Activated T-cell treated with anti-CD3 and anti-CD28 coated beads for 48 hours (primary cell): ENCODE results near the gene PTBP1.
"Not testable (repeated sequence)": the region's sequence is repeated elsewhere in the genome, so short reads cannot be mapped to it uniquely, and the experiment has no call there.

ENCODE experiments used
- DNase-seq: peaks from one replicate; pipeline ENCODE4 v3.0.0-alpha.2; 2020; ENCODE audit warnings: low read depth

Gene PTBP1

DNA sequence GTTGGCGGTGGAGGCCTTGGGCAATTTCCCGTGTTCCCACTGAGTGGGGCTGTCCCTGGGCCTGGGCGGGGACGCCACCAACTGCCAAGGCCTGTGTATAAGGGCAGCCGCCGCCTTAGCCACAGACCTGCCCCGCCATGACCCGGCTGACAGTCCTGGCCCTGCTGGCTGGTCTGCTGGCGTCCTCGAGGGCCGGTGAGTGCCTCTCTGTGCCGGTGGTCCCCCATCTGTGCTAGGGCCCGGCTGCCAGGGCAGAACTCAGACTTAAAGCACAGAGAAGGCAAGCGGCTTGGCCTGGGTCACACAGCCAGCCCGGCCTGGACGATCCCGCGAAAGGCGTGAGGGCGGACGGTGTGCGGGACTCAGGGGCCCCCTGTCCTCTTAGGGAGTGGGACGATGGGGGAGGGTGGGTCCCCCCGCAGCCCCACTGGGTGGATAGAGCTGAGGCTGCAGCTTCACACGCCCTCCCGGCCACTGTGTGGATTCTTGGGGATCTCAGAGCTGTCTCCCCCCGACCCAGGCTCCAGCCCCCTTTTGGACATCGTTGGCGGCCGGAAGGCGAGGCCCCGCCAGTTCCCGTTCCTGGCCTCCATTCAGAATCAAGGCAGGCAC is 30.6 kb downstream of the PTBP1 start, which contains the start of gene AZU1:
AZU1 (plus strand) TSS at position 128 of the 612 bp plus-strand sequence; CDS start at position 138, 10 bp downstream.
- DNase-seq = no peak

DNA sequence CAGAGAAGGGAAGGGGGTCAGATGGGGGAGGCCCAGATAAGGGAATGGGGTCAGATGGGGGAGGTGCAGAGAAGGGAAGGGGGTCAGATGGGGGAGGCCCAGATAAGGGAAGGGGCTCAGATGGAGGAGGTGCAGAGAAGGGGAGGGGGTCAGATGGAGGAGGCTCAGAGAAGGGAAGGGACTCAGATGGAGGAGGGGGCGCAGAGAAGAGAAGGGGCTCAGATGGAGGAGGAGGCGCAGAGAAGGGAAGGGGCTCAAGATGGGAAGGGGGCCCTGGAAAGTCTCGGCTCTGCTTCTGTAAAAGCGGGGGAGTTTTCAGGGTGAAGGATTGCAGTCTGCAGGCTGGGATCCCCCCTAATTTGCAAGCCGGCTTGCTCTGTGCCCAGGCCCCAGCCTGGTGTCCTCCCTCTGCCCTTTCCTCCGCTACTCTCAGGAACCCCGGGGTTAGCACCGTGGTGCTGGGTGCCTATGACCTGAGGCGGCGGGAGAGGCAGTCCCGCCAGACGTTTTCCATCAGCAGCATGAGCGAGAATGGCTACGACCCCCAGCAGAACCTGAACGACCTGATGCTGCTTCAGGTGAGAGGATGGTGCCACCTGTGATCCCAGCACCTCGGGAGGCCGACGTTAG is 32.0 kb downstream of the PTBP1 start:
- DNase-seq = no peak

DNA sequence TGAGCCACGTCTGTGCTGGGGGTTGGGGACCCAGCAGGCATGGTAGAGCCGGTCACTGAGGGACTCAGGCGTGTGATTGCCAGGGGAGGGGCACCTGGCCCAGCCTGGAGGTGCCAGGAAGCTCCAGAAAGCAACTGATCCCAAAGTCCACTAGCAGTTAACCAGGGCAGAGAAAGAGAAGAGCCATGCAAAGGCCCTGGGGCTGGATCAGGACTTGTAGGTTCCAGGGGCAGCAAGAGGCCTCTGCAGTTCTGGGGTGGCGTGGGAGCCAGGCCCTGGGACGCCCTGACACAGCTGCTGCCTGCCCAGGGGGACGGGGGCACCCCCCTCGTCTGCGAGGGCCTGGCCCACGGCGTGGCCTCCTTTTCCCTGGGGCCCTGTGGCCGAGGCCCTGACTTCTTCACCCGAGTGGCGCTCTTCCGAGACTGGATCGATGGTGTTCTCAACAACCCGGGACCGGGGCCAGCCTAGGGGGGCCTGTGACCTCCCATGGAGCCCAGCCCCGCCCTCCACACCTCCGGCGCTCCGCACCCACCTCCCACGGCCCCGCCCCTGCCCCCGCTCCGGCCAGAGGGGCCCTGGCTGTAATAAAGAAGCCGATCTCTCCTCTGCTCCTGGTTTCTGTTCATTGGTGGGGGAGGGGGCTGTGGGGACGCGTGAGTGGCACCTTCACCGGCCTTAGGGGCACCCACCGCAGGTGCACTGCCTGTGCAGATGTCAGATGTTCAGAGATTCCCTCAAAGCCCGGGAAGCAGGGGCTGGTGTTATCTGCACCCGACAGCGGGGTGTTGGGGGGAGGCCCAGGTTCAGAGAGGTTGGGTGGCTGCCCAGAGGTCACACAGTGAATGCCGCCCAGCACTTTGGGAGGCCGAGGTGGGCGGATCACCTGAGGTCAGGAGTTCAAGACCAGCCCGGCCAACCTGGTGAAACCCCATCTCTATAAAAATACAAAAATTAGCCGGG is 34.4 kb downstream of the PTBP1 start:
- DNase-seq = no peak

DNA sequence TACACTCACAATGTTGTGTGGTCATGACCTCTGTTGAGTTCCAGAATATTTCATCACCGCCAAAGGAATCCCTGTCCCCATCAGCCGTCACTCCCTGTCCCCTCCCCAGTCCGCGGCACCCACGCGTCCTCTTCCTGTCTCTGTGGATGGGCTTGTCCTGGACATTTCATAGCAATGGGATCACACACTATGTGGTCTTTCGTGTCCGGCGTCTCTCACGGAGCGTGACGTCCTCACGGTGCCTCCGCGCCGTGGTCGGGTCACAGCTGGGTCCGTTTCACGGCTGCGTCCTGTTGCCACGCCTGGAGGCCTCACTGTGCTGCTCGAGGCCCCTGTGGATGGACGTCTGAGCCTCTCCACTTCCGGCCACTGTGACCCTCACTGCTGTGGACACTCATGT is 37.0 kb downstream of the PTBP1 start:
- no peak for DNase-seq

DNA sequence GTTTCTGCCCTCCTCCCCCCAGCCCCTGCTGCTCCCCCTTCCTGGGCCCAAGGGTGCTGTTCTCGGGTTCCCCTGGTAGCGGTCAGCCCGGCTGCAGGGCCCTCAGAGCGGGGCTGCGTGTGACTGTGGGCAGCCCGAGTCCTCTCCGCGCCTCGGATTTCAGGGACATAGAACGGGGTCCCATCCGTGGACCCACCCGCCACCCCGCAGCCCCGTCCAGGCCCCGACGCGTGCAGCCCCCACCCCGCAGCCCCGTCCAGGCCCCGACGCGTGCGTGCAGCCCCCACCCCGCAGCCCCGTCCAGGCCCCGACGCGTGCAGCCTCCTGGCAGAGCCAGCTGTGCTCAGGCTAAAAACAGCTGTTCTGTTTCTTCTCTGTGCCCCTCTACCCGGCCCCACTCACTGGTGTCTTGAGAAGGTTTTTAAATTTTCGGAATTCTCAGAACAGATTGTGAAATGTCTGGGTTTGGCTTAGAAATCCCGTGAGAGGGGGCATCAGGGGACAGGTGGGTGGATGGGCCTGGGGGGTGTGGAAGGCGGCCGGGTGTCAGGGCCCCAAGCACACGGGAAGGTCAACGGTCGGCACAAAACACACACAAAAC is 38.1 kb downstream of the PTBP1 start:
- DNase-seq = no peak

DNA sequence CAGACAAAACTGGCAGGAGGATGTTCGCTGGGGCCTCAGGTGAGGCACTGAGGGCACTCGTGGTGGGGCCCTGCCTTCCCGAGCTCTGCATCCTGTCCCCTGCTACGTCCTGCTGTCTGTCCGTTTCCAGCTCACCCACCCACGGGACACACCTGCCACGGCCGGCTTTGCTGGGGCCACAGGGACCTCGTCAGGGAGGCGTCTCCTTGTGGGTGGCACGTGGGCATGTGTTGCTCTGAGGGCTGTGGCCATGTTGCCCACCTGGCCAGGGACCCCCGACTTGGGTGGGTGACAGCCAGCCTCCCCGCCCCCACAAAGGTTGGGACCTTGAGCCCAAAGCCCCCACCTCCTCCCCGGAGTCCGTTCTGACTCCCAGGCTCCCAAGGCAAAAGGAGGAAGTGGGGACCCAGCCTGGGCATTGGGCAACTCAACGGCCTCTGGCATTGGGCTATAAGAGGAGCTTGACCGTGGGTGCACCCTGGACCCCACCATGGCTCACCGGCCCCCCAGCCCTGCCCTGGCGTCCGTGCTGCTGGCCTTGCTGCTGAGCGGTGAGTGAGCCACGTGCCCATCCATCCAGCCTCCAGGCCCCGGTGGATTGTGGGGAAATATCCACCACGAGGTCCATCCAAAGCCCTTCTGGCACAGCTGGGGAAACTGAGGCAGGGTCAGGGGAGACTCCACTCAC is 43.4 kb downstream of the PTBP1 start, which contains the start of gene PRTN3:
PRTN3 (plus strand) TSS at position 481 of the 688 bp plus-strand sequence; CDS start at position 491, 10 bp downstream.
- no peak for DNase-seq

DNA sequence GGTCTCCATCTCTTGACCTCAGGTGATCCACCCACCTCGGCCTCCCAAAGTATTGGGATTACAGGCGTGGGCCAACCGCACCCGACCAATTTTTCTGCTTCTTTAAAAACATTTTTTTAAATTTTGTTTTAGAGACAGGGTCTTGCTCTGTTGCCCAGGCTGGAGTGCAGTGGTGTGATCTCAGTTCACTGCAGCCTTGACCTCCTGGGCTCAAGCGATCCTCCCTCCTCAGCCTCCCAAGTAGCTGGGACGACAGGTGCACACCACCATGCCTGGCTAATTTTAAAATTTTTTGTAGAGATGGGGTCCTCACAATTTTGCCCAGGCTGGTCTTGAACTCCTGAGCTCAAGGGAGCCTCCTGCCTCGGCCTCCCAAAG is 45.5 kb downstream of the PTBP1 start:
- not testable (repeated sequence) for DNase-seq

DNA sequence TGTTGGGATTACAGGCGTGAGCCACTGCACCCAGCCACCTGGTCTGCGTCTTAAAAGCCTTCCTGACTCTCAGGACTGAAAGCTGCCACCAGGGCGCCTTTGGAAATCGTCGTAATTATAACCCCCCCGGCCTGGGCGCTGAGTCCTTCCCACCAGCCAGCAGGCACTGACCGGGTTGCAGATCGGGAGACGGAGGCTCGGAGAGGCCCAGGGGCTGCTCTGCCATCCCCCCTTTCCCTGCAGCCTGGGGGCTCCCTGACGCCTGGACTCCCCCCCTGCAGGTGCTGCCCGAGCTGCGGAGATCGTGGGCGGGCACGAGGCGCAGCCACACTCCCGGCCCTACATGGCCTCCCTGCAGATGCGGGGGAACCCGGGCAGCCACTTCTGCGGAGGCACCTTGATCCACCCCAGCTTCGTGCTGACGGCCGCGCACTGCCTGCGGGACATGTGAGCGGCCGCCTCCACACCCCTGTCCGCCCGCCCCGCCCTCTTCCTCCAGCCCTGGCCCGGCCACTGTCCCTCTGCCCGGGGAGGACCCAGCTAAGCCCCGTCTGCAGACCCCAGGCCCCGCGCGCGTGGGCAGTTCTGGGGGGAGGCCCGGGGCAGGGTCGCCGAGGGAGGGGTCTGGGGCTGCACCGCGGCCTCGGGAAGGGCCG is 46.1 kb downstream of the PTBP1 start:
- DNase-seq = no peak

DNA sequence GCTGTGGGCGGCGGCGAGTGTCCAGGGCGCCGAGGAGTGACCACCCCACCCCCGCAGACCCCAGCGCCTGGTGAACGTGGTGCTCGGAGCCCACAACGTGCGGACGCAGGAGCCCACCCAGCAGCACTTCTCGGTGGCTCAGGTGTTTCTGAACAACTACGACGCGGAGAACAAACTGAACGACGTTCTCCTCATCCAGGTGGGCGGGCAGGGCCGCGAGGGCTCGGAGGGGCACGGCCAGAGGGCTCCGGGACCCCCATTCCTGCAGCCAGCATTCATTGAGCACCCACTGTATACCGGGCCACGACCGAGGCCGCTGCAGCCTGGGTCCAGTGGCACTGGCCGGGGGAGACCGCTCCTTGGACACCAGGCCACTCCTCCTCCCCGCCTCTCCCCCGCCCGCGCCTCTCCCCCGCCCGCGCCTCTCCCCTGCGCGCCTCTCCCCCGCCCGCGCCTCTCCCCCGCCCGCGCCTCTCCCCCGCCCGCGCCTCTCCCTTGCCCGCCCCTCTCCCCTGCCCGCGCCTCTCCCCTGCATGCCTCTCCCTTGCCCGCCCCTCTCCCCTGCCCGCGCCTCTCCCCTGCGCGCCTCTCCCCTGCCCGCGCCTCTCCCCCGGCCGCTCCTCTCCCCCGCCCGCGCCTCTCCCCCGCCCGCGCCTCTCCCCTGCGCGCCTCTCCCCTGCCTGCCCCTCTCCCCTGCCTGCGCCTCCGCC is 46.7 kb downstream of the PTBP1 start:
- no peak for DNase-seq

DNA sequence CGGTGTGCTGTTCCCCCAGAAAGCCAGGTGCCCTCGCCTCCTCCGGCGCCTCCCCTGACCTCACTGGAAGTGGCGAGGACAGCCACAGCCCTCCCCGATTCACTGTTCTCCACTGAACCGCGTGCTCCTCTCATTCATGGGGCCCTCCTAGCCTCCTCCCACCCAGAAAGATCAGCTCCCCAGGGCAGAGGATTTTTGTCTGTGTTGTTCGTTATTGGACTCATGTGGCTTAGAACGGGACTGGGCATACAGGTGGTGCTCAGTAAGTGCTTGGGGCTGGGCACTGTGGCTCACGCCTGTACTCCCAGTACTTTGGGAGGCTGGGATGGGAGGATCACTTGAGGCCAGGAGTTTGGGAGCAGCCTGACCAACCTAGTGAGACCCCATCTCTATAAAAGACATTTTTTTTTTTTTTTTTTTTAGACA is 47.3 kb downstream of the PTBP1 start:
- no peak for DNase-seq

DNA sequence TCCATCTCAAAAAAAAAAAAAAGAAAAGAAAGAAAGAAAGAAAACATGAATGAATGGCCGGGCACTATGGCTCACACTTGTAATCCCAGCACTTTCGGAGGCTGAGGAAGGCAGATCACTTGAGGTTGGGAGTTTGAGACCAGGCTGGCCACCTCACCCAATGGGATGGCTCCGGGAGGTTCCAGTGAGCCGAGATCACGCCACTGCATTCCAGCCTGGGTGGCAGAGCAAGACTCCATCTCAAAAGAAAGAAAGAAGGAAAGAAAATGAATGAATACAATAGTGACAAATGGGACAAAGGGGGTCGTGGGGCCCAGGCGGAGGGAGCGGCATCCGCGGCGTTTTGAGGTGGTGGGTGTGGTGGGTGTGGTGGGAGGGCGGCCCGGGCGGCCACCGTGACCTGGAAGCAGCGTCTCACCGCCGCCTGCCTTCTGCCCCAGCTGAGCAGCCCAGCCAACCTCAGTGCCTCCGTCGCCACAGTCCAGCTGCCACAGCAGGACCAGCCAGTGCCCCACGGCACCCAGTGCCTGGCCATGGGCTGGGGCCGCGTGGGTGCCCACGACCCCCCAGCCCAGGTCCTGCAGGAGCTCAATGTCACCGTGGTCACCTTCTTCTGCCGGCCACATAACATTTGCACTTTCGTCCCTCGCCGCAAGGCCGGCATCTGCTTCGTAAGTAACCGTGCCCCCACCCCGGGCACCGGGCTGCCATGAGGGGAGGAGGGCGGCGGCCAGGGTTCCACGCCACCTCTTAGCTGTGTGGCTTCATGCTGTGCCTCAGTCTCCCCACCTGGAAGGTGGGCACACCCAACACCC is 48.7 kb downstream of the PTBP1 start:
- no peak for DNase-seq

DNA sequence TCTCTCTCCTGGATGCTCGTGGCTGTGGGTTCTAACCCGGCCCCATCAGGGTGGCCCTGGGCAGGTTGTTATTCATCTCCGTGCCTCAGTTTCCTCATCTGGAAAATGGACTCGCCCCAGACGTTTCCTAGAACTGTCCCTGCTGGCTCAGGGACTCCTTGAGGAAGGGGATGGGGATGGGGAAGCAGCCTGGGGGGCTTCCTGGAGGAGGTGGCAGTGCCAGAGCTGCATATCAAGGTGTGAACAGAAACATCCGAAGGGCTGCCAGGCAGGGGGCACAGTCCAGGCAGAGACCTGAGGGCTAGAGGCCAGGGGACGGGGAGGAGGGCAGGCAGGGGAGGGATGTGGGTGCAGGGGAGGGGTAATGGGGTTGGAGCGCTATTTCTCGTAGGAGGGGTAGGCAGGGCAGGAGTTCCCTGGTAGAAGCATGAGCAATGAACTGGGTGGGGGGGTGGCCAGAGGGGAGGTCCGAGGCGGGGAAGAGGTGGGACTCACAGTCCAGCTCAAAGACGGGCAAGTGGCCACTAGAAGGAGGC is 51.2 kb downstream of the PTBP1 start:
- no peak for DNase-seq

DNA sequence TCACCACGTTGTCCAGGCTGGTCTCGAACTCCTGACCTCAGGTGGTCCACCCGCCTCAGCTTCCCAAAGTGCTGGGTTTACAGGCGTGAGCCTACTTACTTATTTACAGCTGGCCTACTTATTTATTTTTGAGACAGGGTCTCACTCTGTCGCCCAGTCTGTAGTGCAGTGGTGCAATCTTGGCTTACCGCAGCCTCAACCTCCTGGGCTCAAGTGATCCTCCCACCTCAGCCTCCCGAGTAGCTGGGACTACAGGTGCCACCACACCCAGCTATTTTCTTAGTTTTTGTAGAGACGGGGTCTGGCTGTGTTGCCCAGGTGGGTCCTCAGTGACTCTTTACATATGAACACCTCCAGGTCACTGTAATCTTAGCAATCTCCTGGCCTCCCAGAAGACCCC is 51.9 kb downstream of the PTBP1 start:
- DNase-seq = not testable (repeated sequence)

DNA sequence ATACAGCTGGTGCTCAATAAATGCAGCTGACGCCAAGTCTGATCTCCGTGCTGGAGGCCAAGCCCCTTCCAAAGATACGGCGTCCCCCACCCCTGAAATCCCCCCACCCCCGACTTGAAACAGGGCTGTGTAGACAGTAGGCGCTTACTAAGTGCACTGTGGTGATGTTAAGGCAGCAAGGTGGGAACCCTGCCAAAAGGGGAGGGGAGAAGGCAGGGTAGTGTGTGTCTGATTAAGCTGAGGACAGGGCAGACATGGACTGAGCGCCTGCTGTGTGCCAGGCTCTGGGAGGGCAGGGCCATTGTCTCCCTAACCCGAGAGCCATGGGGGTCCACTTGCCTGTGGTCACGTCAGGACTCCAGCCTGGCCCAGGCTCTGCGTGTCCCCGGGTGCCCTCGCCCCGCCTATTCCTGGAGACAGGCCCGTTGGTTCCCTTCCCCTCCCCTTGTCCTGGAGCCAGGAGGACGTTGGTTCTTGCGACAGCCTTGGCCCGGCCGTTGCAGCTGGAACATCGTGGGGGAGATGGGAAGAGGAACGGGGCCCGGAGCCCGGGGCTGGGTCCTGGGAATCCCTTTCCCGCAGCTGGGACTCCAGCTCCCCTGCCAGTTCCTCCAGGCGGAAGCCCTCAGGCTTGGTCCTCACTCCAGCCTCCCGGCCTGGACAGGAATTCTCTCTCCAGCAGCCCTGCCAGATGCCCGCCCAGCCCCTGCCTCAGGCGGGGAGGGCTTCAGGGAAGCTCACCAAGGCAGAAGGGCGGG is 53.1 kb downstream of the PTBP1 start:
- no peak for DNase-seq

DNA sequence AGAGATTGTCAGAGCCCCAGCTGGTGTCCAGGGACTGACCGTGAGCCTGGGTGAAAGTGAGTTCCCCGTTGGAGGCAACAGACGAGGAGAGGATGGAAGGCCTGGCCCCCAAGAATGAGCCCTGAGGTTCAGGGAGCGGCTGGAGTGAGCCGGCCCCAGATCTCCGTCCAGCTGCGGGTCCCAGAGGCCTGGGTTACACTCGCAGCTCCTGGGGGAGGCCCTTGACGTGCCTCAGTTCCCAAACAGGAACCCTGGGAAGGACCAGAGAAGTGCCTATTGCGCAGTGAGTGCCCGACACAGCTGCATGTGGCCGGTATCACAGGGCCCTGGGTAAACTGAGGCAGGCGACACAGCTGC is 53.7 kb downstream of the PTBP1 start:
- no peak for DNase-seq

DNA sequence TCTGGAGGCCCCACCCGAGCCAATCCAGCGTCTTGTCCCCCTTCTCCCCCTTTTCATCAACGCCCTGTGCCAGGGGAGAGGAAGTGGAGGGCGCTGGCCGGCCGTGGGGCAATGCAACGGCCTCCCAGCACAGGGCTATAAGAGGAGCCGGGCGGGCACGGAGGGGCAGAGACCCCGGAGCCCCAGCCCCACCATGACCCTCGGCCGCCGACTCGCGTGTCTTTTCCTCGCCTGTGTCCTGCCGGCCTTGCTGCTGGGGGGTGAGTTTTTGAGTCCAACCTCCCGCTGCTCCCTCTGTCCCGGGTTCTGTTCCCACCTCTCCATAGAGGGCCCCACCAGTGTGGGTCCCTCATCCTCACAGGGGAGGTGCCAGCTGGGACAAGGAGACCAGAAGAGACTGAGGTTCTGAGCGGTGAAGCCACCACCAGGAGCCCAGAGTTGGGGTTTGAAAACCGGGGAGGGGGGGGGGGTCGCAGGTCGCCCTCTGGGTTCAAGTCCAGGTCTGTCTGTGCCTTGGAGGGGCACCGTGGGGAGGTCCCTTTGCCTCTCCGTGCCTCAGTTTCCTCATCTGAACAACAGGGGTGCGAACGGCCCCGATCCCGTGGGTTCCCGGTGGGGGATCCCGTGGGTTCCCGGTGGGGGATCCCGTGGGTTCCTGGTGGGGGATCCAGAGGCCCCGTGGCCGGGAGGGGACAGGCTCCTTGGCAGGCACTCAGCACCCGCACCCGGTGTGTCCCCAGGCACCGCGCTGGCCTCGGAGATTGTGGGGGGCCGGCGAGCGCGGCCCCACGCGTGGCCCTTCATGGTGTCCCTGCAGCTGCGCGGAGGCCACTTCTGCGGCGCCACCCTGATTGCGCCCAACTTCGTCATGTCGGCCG is 55.1 kb downstream of the PTBP1 start, which contains the start of gene ELANE:
ELANE (plus strand) TSS at position 168 of the 878 bp plus-strand sequence; CDS start at position 194, 26 bp downstream.
- no peak for DNase-seq

DNA sequence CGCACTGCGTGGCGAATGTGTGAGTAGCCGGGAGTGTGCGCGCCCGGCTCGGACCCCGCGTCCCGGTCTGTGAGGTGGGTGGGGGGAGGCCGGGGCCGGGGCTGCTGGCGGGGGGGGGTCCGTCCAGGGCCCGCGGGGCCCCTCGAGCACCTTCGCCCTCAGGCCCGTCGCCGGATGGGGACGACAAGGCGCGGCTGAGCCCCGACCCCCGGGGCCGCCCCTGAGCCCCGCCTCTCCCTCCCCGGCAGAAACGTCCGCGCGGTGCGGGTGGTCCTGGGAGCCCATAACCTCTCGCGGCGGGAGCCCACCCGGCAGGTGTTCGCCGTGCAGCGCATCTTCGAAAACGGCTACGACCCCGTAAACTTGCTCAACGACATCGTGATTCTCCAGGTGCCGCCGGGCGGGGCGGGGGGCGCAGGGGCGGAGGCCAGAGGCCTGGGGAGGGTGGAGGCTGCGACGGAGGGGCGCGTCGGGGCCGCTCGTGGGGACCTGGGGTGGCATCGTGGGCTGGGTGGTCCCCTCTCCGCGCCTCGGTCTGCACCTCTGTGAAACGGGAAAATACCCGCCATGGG is 55.8 kb downstream of the PTBP1 start:
- DNase-seq = no peak
